Calu3 (cell line): ENCODE data around the gene LBP. TPM values are rescaled to one million over a fixed set of nuclear protein-coding genes. Genes with fewer than 3 reads are reported as not detected.

ENCODE experiments used
- BruUV-seq: library from RNA; stranded (reverse); fragments of 400-500 nt; replicated peaks from 2 replicates; lab custom pipeline; 2021; lab: Mats Ljungman, UMichigan
- CTCF ChIA-PET: fragments of 300-600 bp; sonication (Branson Sonifier 250); formaldehyde crosslinking; loops from one replicate; lab custom pipeline; 2022; ENCODE audit warnings: antibody characterized with exemption; lab: Charles Lee
- DNase-seq: peaks from one replicate; pipeline ENCODE4 v3.0.0; 2022
- H3K27ac Mint-ChIP-seq: one replicate; pipeline ENCODE4 v1.8.0; 2022; ENCODE audit warnings: mixed read lengths; ENCODE audit not compliant: unreplicated experiment
- H3K27me3 Mint-ChIP-seq: one replicate; pipeline ENCODE4 v1.8.0; 2022; ENCODE audit warnings: mixed read lengths; ENCODE audit not compliant: unreplicated experiment
- H3K36me3 Mint-ChIP-seq: one replicate; pipeline ENCODE4 v1.8.0; 2022; ENCODE audit warnings: mild to moderate bottlenecking, moderate library complexity, mixed read lengths; ENCODE audit not compliant: insufficient read depth, unreplicated experiment
- H3K4me1 Mint-ChIP-seq: one replicate; pipeline ENCODE4 v1.8.0; 2022; ENCODE audit warnings: mild to moderate bottlenecking, low read depth, mixed read lengths; ENCODE audit not compliant: unreplicated experiment
- H3K4me3 Mint-ChIP-seq: one replicate; pipeline ENCODE4 v1.8.0; 2022; ENCODE audit warnings: mild to moderate bottlenecking, low read depth, moderate library complexity, mixed read lengths; ENCODE audit not compliant: unreplicated experiment
- H3K9me3 Mint-ChIP-seq: one replicate; pipeline ENCODE4 v1.8.0; 2022; ENCODE audit warnings: low read depth, mixed read lengths; ENCODE audit not compliant: unreplicated experiment
- CTCF ChIP-seq: fragments of 200-600 bp; IDR thresholded peaks from one replicate; pipeline ENCODE4 v1.8.0; 2022; ENCODE audit warnings: antibody characterized with exemption; ENCODE audit not compliant: unreplicated experiment
- intact Hi-C: fragments of 100-400 bp; cut with micrococcal nuclease; formaldehyde crosslinking; loops from one replicate; pipeline ENCODE4 v1.10.0; 2022; ENCODE audit not compliant: unreplicated experiment
- total RNA-seq: library from RNA; stranded (reverse); gene quantifications from 2 replicates; pipeline ENCODE4 v1.2.3, GENCODE V29; 2022

The LBP gene
- total RNA-seq, 1 experiment from 2014 or later = not detected

- Mint-ChIP-seq H3K27ac (no peak overlapping the region), H3K27me3 (peaks cover 40% of the 10 kb centered on the region), H3K9me3 (no peaks in the 10 kb centered on the region), H3K4me1 (no peaks in the 10 kb centered on the region), H3K4me3 (no peak overlapping the region), H3K36me3 (no peaks in the 10 kb centered on the region)
- intact Hi-C loops = no loop called here
- CTCF ChIA-PET = no interaction called here
- DNase-seq = no peak
- no TSS peak for BruUV-seq
- no peak for TF ChIP-seq CTCF
Observed at GRCh38 chr20:38357653-38358207, 11.4 kb downstream of the LBP start.

- intact Hi-C loops = no loop called here
- H3K4me3 Mint-ChIP-seq = no peak overlapping the region
- CTCF ChIA-PET = no interaction called here
- H3K9me3 Mint-ChIP-seq = no peaks in the 10 kb centered on the region
- H3K4me1 Mint-ChIP-seq = no peaks in the 10 kb centered on the region
- no TSS peak for BruUV-seq
- H3K36me3 Mint-ChIP-seq = no peaks in the 10 kb centered on the region
- H3K27me3 Mint-ChIP-seq = peaks cover 45% of the 10 kb centered on the region
- no peak for DNase-seq
- no peak for TF ChIP-seq CTCF
- no peak overlapping the region for H3K27ac Mint-ChIP-seq
Observed at GRCh38 chr20:38358556-38358955, 12.3 kb downstream of the LBP start.

- no peaks in the 10 kb centered on the region for H3K36me3 Mint-ChIP-seq
- BruUV-seq = no TSS peak
- H3K4me1 Mint-ChIP-seq = no peaks in the 10 kb centered on the region
- no peak for TF ChIP-seq CTCF
- CTCF ChIA-PET = interaction anchor here (0.9 kb wide), 1 partner anchor 10 kb away, joined by 3 read pairs; no protein-coding TSS in a partner anchor
- no peak overlapping the region for H3K27ac Mint-ChIP-seq
- no peak for DNase-seq
- no peak overlapping the region for H3K4me3 Mint-ChIP-seq
- intact Hi-C loops = no loop called here
- no peaks in the 10 kb centered on the region for H3K9me3 Mint-ChIP-seq
- peaks cover 47% of the 10 kb centered on the region for H3K27me3 Mint-ChIP-seq
Observed at GRCh38 chr20:38363004-38363747, 16.9 kb downstream of the LBP start.

GRCh38 chr20:38369389-38369788, 23.1 kb downstream of the LBP start:
- Mint-ChIP-seq H3K27ac (no peak overlapping the region), H3K4me1 (no peaks in the 10 kb centered on the region), H3K27me3 (peaks cover 84% of the 10 kb centered on the region), H3K9me3 (no peaks in the 10 kb centered on the region), H3K36me3 (no peaks in the 10 kb centered on the region), H3K4me3 (no peak overlapping the region)
- no peak for DNase-seq
- CTCF ChIA-PET = no interaction called here
- no peak for TF ChIP-seq CTCF
- intact Hi-C loops = no loop called here
- BruUV-seq = no TSS peak
